ENCODE measurements around the gene ST8SIA1.

GRCh38 chr12:22264380-22264779, 70.1 kb downstream of the ST8SIA1 start:
- TF ChIP-seq CTCF (IDR thresholded peaks at IDR 0.05) (no peak), EZH2 (IDR thresholded peaks at IDR 0.05) (no peak), EZH2phosphoT487 (IDR thresholded peaks at IDR 0.05) (no peak)

All from neural progenitor cell (in vitro differentiated cells).